Naive thymus-derived CD8-positive, alpha-beta T cell (primary cell): ENCODE results near the gene BRCA1. TPM values are rescaled to one million over a fixed set of nuclear protein-coding genes. Genes with fewer than 3 reads are reported as not detected.
"Not testable (repeated sequence)": the region's sequence is repeated elsewhere in the genome, so short reads cannot be mapped to it uniquely, and the experiment has no call there.

ENCODE experiments used
- ATAC-seq, 2 donors: fragments of 150-1000 bp; cut with Tn5 transposase in 1 of 2; sonication (Bioruptor Pico), chemical (Tn5 transposase) in 1 of 2; 1 replicate in 1 of 2; 2 replicates in 1 of 2; pipeline ENCODE4 v1.10.0; 2021; ENCODE audit warnings: mild to moderate bottlenecking in 2 of 2, moderate library complexity in 2 of 2
- POLR2A ChIA-PET: fragments of 350-600 bp; sonication (Branson Sonifier 250); formaldehyde crosslinking; loops from one replicate; lab custom pipeline; 2021; ENCODE audit warnings: antibody characterized with exemption; lab: Charles Lee
- DNase-seq, 10 donors: peaks; one replicate each; pipeline versions ENCODE4 v3.0.0 to v3.0.0-alpha.2; 2020 to 2022
- H3K27ac Mint-ChIP-seq, 10 donors: one replicate each; pipeline ENCODE4 v1.8.0; 2020 to 2022; ENCODE audit warnings: mild to moderate bottlenecking in 10 of 10, mixed read lengths in 10 of 10, moderate library complexity in 4 of 10, inconsistent platforms in 1 of 10
- H3K27me3 Mint-ChIP-seq, 5 donors: one replicate each; pipeline ENCODE4 v1.8.0; 2021 to 2022; ENCODE audit warnings: mixed read lengths in 5 of 5
- H3K36me3 Mint-ChIP-seq, 3 donors: one replicate each; pipeline ENCODE4 v1.8.0; 2020 to 2022; ENCODE audit warnings: mixed read lengths in 3 of 3, mild to moderate bottlenecking in 2 of 3, inconsistent platforms in 1 of 3
- H3K4me1 Mint-ChIP-seq, 4 donors: one replicate each; pipeline ENCODE4 v1.8.0; 2021 to 2022; ENCODE audit warnings: mixed read lengths in 4 of 4
- H3K4me3 Mint-ChIP-seq, 10 donors: one replicate each; pipeline ENCODE4 v1.8.0; 2020 to 2022; ENCODE audit warnings: mild to moderate bottlenecking in 10 of 10, mixed read lengths in 10 of 10, moderate library complexity in 6 of 10, inconsistent platforms in 1 of 10
- H3K9me3 Mint-ChIP-seq, 9 donors: one replicate each; pipeline ENCODE4 v1.8.0; 2020 to 2022; ENCODE audit warnings: mixed read lengths in 9 of 9, mild to moderate bottlenecking in 3 of 9, inconsistent platforms in 1 of 9, moderate library complexity in 1 of 9
- polyA plus RNA-seq, 3 donors: library from polyadenylated mRNA; unstranded; fragments of 300-500 nt; fragmentation: Illumina TruSeq; gene quantifications; one replicate each; pipeline ENCODE4 v1.2.3, GENCODE V29; 2021
- total RNA-seq, 8 experiments: library from RNA in 2 of 8; stranded (reverse) in 2 of 8; gene quantifications; one replicate each; pipeline ENCODE4 v1.2.3 and lab custom pipeline; 2021 to 2026

The BRCA1 gene
- total and polyA plus RNA-seq, 5 experiments from 2014 or later: 0.35 to 6.2 (median 1.8) TPM

GRCh38 chr17:43090022-43090421 lies 35.1 kb downstream of the BRCA1 start:
- POLR2A ChIA-PET: no interaction called here
- ATAC-seq (no peak), DNase-seq (no peak)
- no peaks in the 10 kb centered on the region for H3K4me1 Mint-ChIP-seq
- no peaks in the 10 kb centered on the region for H3K27me3 Mint-ChIP-seq
- H3K27ac Mint-ChIP-seq: no peak overlapping the region
- no peaks in the 10 kb centered on the region for H3K9me3 Mint-ChIP-seq
- H3K36me3 Mint-ChIP-seq: peaks cover 0 to 4% (median 0%) of the 10 kb centered on the region in 3 donors
- H3K4me3 Mint-ChIP-seq: no peak overlapping the region

GRCh38 chr17:43085474-43085873 lies 39.7 kb downstream of the BRCA1 start:
- H3K36me3 Mint-ChIP-seq: no peaks in the 10 kb centered on the region
- no peaks in the 10 kb centered on the region for H3K4me1 Mint-ChIP-seq
- ATAC-seq (no peak), DNase-seq (no peak)
- H3K27me3 Mint-ChIP-seq: no peaks in the 10 kb centered on the region
- H3K4me3 Mint-ChIP-seq: no peak overlapping the region
- no peak overlapping the region for H3K27ac Mint-ChIP-seq
- no peaks in the 10 kb centered on the region for H3K9me3 Mint-ChIP-seq
- POLR2A ChIA-PET: no interaction called here

DNA sequence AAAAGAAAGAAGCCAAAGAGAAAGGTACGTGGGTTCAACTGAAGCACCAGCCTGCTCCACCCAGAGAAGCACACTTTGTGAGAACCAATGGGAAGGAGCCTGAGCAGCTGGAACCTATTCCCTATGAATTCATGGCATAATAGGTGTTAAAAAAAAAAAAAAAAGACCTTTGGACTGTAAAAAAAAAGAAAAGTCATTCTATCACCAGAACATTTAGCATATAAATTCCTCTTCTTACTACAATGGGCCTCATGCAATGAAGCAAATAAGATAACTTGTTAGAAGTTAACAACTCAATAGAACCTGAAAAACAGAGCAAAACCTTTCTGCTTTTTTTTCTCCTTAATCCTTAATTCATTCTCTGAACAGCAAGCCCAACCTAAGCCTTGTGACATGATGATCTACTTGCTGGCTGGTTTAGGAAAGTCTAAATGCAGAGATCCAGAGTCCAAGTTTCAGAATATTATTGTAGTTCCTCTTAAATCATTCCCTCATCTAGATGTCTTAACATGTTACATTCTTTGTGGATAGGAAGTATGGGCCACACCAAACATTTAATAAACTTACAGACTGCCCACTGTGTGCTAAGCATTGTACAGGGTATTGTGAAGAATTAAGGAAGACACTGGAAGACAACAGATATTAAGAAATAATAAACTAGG lies 45.4 kb downstream of the BRCA1 start:
- POLR2A ChIA-PET: no interaction called here
- no peaks in the 10 kb centered on the region for H3K9me3 Mint-ChIP-seq
- no peak overlapping the region for H3K27ac Mint-ChIP-seq
- H3K36me3 Mint-ChIP-seq: no peaks in the 10 kb centered on the region
- DNase-seq (no peak), ATAC-seq (no peak)
- no peaks in the 10 kb centered on the region for H3K4me1 Mint-ChIP-seq
- H3K4me3 Mint-ChIP-seq: no peak overlapping the region
- H3K27me3 Mint-ChIP-seq: no peaks in the 10 kb centered on the region

GRCh38 chr17:43074869-43075268 lies 50.3 kb downstream of the BRCA1 start:
- Mint-ChIP-seq H3K4me1 (no peaks in the 10 kb centered on the region), H3K36me3 (peaks cover 0 to 3% (median 2%) of the 10 kb centered on the region in 3 donors), H3K4me3 (no peak overlapping the region), H3K27ac (peak overlapping the region in 1 of 10 donors; percentile 80), H3K9me3 (no peaks in the 10 kb centered on the region), H3K27me3 (no peaks in the 10 kb centered on the region)
- ATAC-seq (no peak), DNase-seq (no peak)
- POLR2A ChIA-PET: interaction anchor here (0.7 kb wide), 1 partner anchor 32 kb away, joined by 4 read pairs; no protein-coding TSS in a partner anchor

GRCh38 chr17:43070872-43071271 lies 54.3 kb downstream of the BRCA1 start:
- peaks cover 0 to 5% (median 2%) of the 10 kb centered on the region in 3 donors for H3K36me3 Mint-ChIP-seq
- H3K27ac Mint-ChIP-seq: no peak overlapping the region
- DNase-seq (no peak), ATAC-seq (no peak)
- POLR2A ChIA-PET: interaction anchor here (0.6 kb wide), 1 partner anchor 340 kb away, joined by 3 read pairs; no protein-coding TSS in a partner anchor
- no peaks in the 10 kb centered on the region for H3K9me3 Mint-ChIP-seq
- no peak overlapping the region for H3K4me3 Mint-ChIP-seq
- no peaks in the 10 kb centered on the region for H3K4me1 Mint-ChIP-seq
- no peaks in the 10 kb centered on the region for H3K27me3 Mint-ChIP-seq

DNA sequence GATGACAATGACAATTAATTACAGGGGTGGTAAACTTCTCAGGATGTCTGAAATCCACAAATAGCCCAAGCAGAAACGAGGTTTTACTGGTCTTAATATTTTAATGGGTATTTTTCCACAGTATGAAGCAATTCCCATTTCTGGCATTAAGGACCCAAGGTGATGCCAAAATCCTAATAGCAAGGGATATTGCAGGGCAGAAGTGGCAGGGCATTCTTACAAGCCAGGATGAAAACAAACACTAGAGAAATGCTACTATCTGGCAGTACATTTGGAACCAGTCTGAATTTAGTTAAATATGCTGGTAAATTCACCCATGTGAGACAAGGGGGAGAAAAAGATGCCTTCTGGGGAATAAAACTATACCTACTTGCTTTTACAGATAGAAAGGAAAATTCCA lies 54.9 kb downstream of the BRCA1 start:
- H3K27ac Mint-ChIP-seq: no peak overlapping the region
- no peaks in the 10 kb centered on the region for H3K27me3 Mint-ChIP-seq
- DNase-seq: no peak
- H3K4me1 Mint-ChIP-seq: no peaks in the 10 kb centered on the region
- no peak overlapping the region for H3K4me3 Mint-ChIP-seq
- peaks cover 0 to 5% (median 2%) of the 10 kb centered on the region in 3 donors for H3K36me3 Mint-ChIP-seq
- no peak for ATAC-seq
- POLR2A ChIA-PET: no interaction called here
- no peaks in the 10 kb centered on the region for H3K9me3 Mint-ChIP-seq

- Mint-ChIP-seq H3K9me3 (no peaks in the 10 kb centered on the region), H3K4me1 (no peaks in the 10 kb centered on the region), H3K4me3 (no peak overlapping the region), H3K27ac (no peak overlapping the region), H3K27me3 (no peaks in the 10 kb centered on the region), H3K36me3 (peaks cover 0 to 5% (median 2%) of the 10 kb centered on the region in 3 donors)
- POLR2A ChIA-PET: no interaction called here
- DNase-seq (no peak), ATAC-seq (no peak)
These were observed 55.7 kb downstream of the BRCA1 start for GRCh38 chr17:43069368-43069898.

DNA sequence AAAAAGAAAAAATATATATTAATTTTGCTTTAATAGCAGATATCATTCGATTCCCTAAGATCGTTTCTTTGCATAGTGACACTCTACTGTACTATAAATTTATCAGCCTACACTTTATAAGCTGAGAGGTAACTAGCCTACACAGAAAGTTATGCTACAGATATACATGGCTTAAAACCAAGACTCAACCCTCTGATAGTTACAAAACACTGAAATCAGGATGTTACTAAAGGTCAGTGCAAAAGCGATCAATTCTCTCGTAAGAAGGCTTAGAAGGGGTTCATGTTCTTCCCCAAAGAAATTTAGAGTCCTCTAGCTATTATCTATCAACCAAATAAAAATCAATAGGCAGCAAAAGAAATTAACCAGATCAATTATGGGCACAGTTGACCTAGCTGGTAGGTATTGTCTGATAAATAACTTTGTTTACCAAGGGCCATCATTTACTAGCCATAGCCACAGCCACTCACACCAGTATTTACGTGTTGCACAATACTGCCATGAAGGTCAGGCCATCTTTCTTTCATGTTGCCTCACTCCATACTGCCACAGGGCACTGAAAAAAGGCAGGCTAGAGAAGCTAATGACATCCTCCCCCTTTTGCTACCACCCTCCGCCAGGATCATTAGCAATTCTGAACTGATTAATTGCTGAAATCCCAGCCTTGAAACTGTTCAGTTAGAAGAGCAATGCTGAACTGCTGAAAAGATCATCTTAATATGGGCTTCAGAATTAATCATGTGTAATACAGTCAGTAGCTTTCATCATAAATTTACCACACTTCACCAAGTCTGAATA lies 56.4 kb downstream of the BRCA1 start:
- no peak for DNase-seq
- POLR2A ChIA-PET: no interaction called here
- no peak overlapping the region for H3K27ac Mint-ChIP-seq
- H3K36me3 Mint-ChIP-seq: peaks cover 0 to 5% (median 2%) of the 10 kb centered on the region in 3 donors
- H3K4me3 Mint-ChIP-seq: no peak overlapping the region
- ATAC-seq: no peak
- H3K9me3 Mint-ChIP-seq: no peaks in the 10 kb centered on the region
- no peaks in the 10 kb centered on the region for H3K4me1 Mint-ChIP-seq
- H3K27me3 Mint-ChIP-seq: no peaks in the 10 kb centered on the region

- no peak for ATAC-seq
- no peak for DNase-seq
- no peak overlapping the region for H3K4me3 Mint-ChIP-seq
- no peak overlapping the region for H3K27ac Mint-ChIP-seq
- POLR2A ChIA-PET: no interaction called here
- H3K27me3 Mint-ChIP-seq: no peaks in the 10 kb centered on the region
- H3K4me1 Mint-ChIP-seq: no peaks in the 10 kb centered on the region
- H3K36me3 Mint-ChIP-seq: peaks cover 0 to 3% (median 0%) of the 10 kb centered on the region in 3 donors
- no peaks in the 10 kb centered on the region for H3K9me3 Mint-ChIP-seq
These were observed 62.1 kb downstream of the BRCA1 start for GRCh38 chr17:43062984-43063638.

- H3K36me3 Mint-ChIP-seq: no peaks in the 10 kb centered on the region
- no peak for DNase-seq
- no peaks in the 10 kb centered on the region for H3K27me3 Mint-ChIP-seq
- H3K9me3 Mint-ChIP-seq: no peaks in the 10 kb centered on the region
- H3K27ac Mint-ChIP-seq: no peak overlapping the region
- no peak overlapping the region for H3K4me3 Mint-ChIP-seq
- no peak for ATAC-seq
- no peaks in the 10 kb centered on the region for H3K4me1 Mint-ChIP-seq
- POLR2A ChIA-PET: interaction anchor here (0.7 kb wide), 1 partner anchor 1726 kb away, joined by 3 read pairs; no protein-coding TSS in a partner anchor
These were observed 69.1 kb downstream of the BRCA1 start for GRCh38 chr17:43056051-43056450.

DNA sequence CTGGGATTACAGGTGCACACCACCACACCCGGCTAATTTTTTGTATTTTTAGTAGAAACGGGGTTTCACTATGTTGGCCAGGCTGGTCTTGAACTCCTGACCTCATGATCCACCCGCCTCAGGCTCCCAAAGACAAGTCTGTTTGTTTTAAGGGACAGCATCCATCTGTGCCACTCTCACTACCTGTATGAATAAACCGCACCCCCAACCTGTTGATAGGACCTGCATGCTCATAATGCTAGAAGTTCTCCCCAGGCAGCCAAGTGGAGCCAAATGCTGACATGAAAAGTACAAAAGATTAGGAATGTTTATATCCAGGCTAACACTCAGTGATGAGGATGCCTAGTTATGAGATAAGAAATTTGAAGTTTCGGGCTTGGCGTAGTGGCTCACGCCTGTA lies 72.2 kb downstream of the BRCA1 start:
- ATAC-seq, DNase-seq, H3K36me3 Mint-ChIP-seq, H3K9me3 Mint-ChIP-seq, H3K27ac Mint-ChIP-seq, H3K4me3 Mint-ChIP-seq, H3K27me3 Mint-ChIP-seq, H3K4me1 Mint-ChIP-seq, POLR2A ChIA-PET: not testable (repeated sequence)

DNA sequence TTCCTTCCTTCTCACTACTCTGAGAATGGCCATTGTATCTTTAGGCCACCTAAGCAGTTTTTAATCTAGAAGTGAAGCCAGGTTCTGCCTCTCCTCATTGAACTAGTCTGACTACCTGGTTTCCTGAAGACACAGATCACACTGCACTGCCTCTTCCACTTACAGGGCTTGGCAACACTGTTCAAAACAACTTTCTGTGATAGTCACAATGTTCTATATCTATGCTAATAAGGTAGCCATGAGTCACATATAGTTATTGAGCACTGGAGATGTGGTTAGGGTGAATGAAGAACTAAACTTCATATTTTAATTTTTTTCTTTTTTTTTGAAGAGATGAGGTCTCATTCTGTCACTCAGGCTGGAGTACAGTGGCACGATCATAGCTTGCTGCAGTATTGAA lies 73.2 kb downstream of the BRCA1 start:
- no peaks in the 10 kb centered on the region for H3K9me3 Mint-ChIP-seq
- no peaks in the 10 kb centered on the region for H3K4me1 Mint-ChIP-seq
- peaks cover 0 to 2% (median 2%) of the 10 kb centered on the region in 3 donors for H3K36me3 Mint-ChIP-seq
- POLR2A ChIA-PET: no interaction called here
- ATAC-seq (no peak), DNase-seq (no peak)
- no peak overlapping the region for H3K27ac Mint-ChIP-seq
- H3K27me3 Mint-ChIP-seq: no peaks in the 10 kb centered on the region
- H3K4me3 Mint-ChIP-seq: no peak overlapping the region

DNA sequence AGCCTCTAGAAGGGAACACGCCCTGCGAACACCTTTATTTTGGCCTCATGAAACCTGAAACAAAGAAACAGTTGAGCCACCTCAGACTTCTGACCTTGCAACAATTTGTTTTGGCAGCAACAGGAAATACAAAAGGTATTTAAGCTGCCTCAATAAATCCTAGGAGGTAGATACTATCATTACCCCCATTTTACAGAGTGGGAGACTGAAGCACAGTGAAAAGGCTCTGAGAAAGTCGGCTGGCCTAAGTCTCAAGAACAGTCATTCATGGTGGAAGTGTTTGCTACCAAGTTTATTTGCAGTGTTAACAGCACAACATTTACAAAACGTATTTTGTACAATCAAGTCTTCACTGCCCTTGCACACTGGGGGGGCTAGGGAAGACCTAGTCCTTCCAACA lies 81.1 kb downstream of the BRCA1 start:
- Mint-ChIP-seq H3K27ac (no peak overlapping the region), H3K27me3 (no peaks in the 10 kb centered on the region), H3K9me3 (no peaks in the 10 kb centered on the region), H3K4me1 (no peaks in the 10 kb centered on the region), H3K36me3 (no peaks in the 10 kb centered on the region), H3K4me3 (no peak overlapping the region)
- POLR2A ChIA-PET: no interaction called here
- DNase-seq (no peak), ATAC-seq (no peak)
